H1 (cell line): ENCODE results near the gene PGM3. TPM values are rescaled to one million over a fixed set of nuclear protein-coding genes. Genes with fewer than 3 reads are reported as not detected.

Experiments used
- BACH1 ChIP-seq: IDR thresholded peaks from 2 replicates; pipeline ENCODE4 v1.6.1; 2012; ENCODE audit warnings: low read length, improper control_type of control experiment
- NANOG ChIP-seq: IDR thresholded peaks from 2 replicates; pipeline ENCODE4 v1.6.1; 2011; ENCODE audit warnings: low read length, low read depth, mild to moderate bottlenecking, inconsistent platforms; ENCODE audit not compliant: insufficient read depth, poor library complexity, severe bottlenecking
- SRF ChIP-seq: IDR thresholded peaks from 2 replicates; pipeline ENCODE4 v1.6.1; 2011; ENCODE audit warnings: mild to moderate bottlenecking, low read depth, low read length, moderate library complexity
- polyA plus RNA-seq, 7 experiments: library from polyadenylated mRNA; depleted of rRNA in 3 of 7; stranded (reverse) in 5 of 7; unstranded in 2 of 7; fragments of >200 nt in 5 of 7; fragments of 200-250 nt in 2 of 7; gene quantifications; 1 replicate in 5 of 7; 2 replicates in 1 of 7; 4 replicates in 1 of 7; pipeline versions ENCODE4 v1.2.1 to v1.2.3, GENCODE V29; 2011 to 2013; ENCODE audit warnings: missing spikeins in 2 of 7, mixed read lengths in 2 of 7
- total RNA-seq: library from RNA; stranded (reverse); fragmentation: NEBNext Ultra II Directional; extraction: Animal tissue kit (Norgen Biotek cat#: 25700); gene quantifications from 2 replicates; pipeline ENCODE4 v1.2.1, GENCODE V29; 2021
- TF ChIP-seq, protein P1 (sequence below): fragments of 300-600 bp; sonication (generic); IDR thresholded peaks from 2 replicates; pipeline ENCODE4 v1.7.1; 2012; ENCODE audit warnings: low read length, moderate library complexity, mild to moderate bottlenecking, inconsistent platforms; ENCODE audit not compliant: insufficient replicate concordance

PGM3 gene
- total and polyA plus RNA-seq, 2 of the 8 experiments (the other 6 are each of a cell fraction or from before 2014, with no cell fraction given): 14.5 to 60.5 TPM

- TF ChIP-seq, protein P1, sequence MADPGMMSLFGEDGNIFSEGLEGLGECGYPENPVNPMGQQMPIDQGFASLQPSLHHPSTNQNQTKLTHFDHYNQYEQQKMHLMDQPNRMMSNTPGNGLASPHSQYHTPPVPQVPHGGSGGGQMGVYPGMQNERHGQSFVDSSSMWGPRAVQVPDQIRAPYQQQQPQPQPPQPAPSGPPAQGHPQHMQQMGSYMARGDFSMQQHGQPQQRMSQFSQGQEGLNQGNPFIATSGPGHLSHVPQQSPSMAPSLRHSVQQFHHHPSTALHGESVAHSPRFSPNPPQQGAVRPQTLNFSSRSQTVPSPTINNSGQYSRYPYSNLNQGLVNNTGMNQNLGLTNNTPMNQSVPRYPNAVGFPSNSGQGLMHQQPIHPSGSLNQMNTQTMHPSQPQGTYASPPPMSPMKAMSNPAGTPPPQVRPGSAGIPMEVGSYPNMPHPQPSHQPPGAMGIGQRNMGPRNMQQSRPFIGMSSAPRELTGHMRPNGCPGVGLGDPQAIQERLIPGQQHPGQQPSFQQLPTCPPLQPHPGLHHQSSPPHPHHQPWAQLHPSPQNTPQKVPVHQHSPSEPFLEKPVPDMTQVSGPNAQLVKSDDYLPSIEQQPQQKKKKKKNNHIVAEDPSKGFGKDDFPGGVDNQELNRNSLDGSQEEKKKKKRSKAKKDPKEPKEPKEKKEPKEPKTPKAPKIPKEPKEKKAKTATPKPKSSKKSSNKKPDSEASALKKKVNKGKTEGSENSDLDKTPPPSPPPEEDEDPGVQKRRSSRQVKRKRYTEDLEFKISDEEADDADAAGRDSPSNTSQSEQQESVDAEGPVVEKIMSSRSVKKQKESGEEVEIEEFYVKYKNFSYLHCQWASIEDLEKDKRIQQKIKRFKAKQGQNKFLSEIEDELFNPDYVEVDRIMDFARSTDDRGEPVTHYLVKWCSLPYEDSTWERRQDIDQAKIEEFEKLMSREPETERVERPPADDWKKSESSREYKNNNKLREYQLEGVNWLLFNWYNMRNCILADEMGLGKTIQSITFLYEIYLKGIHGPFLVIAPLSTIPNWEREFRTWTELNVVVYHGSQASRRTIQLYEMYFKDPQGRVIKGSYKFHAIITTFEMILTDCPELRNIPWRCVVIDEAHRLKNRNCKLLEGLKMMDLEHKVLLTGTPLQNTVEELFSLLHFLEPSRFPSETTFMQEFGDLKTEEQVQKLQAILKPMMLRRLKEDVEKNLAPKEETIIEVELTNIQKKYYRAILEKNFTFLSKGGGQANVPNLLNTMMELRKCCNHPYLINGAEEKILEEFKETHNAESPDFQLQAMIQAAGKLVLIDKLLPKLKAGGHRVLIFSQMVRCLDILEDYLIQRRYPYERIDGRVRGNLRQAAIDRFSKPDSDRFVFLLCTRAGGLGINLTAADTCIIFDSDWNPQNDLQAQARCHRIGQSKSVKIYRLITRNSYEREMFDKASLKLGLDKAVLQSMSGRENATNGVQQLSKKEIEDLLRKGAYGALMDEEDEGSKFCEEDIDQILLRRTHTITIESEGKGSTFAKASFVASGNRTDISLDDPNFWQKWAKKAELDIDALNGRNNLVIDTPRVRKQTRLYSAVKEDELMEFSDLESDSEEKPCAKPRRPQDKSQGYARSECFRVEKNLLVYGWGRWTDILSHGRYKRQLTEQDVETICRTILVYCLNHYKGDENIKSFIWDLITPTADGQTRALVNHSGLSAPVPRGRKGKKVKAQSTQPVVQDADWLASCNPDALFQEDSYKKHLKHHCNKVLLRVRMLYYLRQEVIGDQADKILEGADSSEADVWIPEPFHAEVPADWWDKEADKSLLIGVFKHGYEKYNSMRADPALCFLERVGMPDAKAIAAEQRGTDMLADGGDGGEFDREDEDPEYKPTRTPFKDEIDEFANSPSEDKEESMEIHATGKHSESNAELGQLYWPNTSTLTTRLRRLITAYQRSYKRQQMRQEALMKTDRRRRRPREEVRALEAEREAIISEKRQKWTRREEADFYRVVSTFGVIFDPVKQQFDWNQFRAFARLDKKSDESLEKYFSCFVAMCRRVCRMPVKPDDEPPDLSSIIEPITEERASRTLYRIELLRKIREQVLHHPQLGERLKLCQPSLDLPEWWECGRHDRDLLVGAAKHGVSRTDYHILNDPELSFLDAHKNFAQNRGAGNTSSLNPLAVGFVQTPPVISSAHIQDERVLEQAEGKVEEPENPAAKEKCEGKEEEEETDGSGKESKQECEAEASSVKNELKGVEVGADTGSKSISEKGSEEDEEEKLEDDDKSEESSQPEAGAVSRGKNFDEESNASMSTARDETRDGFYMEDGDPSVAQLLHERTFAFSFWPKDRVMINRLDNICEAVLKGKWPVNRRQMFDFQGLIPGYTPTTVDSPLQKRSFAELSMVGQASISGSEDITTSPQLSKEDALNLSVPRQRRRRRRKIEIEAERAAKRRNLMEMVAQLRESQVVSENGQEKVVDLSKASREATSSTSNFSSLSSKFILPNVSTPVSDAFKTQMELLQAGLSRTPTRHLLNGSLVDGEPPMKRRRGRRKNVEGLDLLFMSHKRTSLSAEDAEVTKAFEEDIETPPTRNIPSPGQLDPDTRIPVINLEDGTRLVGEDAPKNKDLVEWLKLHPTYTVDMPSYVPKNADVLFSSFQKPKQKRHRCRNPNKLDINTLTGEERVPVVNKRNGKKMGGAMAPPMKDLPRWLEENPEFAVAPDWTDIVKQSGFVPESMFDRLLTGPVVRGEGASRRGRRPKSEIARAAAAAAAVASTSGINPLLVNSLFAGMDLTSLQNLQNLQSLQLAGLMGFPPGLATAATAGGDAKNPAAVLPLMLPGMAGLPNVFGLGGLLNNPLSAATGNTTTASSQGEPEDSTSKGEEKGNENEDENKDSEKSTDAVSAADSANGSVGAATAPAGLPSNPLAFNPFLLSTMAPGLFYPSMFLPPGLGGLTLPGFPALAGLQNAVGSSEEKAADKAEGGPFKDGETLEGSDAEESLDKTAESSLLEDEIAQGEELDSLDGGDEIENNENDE: no peak
- TF ChIP-seq BACH1 (no peak), NANOG (no peak), SRF (no peak)
These were observed 23.6 kb downstream of the PGM3 start (continued) for GRCh38 chr6:83169511-83169910.
